Stimulated activated CD4-positive, alpha-beta T cell treated with anti-CD3 and anti-CD28 coated beads, Interleukin-2, amount 100 ng/mL, for 48 hours (primary cell): ENCODE measurements around the gene FAM174B.

Source experiments
- DNase-seq, 2 donors: peaks; one replicate each; pipeline ENCODE4 v3.0.0-alpha.2; 2020

The FAM174B gene

DNA sequence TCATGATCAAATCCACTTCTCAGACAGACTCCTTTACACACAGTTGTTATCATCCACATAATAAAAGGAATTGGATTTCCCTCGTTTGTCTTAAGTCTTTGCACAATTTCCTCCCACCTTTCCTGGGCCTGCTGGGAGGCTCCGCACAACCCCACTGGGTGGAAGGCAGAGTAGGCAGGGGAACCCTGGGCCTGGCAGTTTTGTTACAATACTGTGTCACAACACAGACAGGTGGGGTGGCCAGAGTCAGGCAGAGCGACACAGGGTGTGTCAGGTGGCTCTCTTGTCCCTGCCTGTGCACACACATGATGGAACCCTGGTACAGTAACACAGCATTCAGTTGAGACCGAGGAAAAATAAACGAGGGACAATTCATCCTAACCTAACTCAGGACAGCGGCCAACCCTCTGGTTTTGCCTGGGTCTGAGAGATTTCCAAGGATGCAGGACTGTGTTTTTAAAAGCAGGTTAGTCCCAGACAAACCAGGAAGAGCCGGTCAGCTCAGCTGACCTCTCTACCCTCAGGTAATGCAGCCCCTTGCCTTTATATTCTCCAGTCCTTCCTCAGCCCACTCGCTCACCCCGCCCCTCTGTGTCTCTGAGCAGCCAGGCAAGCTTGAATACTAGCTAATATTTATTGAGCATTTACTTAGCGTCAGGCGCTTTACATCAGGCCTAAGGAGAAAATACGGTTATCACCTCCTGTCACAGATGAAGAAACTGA lies 8.8 kb upstream of the FAM174B start:
- DNase-seq = no peak

DNA sequence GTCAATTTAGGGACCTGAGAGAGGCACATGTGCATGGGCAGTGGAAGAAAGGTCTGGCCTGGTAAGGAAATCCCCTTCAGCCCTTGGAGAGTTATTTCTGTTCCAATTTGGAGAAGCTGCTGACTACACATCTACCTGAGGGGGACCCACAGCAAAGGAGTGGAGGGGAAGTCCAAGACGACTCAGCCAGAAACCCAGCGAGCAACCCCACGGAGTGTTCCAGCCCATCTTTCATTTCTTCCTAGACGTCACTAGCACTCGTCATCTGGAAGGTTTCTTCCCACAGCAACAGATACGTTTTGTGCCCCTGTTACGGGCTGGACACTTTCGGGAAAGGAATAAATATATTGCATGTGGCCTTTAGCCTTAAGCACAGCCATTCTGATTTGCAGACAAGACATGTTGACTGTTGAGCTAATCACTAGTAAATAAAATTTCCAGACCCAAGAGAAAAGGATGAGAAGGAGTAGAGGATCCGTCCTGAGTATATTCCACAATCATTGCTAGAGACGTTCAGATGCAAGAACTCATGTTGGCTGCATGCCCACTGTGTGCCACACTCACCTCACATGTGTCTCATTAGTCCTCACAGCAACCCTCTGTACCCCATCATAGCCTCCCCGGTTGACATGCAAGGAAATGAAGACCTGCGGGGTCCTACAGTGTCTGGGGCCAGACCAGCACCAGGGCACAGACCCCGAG lies 7.8 kb upstream of the FAM174B start:
- peak; percentile 11 to 15 for DNase-seq

- no peak for DNase-seq
Observed at GRCh38 chr15:92662762-92663161, 7.2 kb upstream of the FAM174B start.

DNA sequence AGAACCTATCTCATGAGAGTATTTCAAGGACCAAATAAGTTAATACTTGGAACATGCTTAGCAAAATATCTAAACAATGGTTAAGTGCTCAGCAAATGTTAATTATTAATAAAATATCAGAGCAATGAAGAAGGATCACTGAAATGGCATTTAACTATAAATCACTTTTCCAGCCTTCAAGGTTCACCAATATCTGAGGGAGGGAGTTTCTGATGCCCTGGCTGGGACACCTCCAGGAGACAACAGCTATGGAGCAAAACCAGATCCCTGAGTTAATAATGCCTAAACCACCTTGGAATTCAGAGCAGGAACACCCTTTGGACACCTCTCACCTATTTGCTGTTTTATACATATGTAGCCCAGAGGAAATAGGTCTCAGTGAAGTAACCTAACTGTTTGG lies 6.4 kb upstream of the FAM174B start:
- DNase-seq = no peak

DNA sequence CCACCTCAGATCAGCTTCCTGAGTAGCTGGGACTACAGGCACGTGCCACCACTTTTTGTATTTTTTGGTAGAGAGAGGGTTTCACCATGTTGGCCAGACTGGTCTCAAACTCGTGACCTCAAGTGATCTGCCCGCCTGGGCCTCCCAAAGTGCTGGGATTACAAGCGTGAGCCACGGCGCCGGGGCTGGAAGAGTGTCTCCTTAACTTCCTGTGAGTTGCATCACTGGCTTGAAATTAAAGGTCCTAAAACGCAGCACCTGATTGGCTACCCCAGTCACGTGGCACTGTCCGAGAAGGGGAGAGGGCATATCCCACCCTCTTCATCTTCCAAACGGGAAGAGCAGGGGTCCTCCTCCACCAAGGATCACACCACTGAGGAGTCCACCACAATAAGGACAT lies 5.5 kb upstream of the FAM174B start:
- DNase-seq = no peak

GRCh38 chr15:92657486-92657885 lies 1.9 kb upstream of the FAM174B start:
- no peak for DNase-seq

GRCh38 chr15:92656089-92656488 lies 514 bp upstream of the FAM174B start:
- DNase-seq = no peak

DNA sequence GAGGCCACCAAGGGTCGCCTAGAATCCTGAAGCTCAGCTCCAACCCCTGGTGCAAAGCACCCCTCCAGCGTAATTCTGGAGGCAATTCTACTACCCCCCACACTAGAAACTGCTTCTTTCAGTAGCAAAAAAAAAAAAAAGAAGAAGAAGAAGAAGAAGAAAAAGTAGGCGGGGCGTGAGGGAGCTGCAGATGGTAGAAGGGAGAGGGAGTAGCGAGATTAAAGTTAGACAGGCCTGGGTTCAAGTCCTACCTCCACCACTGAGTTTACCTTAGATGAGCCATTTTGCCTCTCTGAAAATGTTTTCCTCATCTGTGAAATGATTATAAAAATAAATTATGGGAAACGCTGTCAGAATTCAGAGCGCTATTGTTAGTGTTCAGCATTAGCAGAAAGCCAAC lies 913 bp downstream of the FAM174B start:
- DNase-seq = no peak

DNA sequence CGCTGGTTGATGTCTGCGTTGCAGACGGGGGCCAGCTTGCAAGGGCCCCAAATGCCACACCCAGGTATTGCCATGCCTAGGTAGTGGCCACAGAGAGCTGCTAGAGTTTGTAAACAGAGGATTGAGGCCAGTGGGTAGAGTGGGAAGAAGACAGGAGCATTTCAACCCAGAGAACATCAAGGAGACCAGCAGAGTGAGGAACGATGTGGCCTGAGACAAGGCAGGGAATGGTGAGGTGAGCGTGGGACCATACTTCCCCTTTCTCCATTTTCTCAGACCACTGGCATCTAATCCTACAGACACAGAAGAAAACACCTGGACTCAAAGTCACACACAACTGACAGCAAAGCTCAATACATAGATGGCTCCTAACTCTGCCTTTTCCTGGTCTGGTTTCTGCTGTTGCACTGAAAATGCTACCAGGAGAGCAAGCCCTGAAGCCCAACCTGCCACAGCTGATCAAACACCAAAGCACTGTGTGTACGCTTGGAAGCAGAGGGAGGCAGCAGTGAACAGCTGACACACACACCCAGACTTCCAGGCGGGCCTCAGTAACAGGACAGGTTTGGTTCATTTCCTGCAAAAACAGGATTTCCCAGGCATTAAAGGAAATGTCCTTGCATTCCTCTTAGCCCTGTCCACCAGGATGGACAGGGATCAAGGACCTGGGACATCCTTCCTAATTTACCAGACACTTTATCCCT lies 1.6 kb downstream of the FAM174B start:
- DNase-seq = no peak

DNA sequence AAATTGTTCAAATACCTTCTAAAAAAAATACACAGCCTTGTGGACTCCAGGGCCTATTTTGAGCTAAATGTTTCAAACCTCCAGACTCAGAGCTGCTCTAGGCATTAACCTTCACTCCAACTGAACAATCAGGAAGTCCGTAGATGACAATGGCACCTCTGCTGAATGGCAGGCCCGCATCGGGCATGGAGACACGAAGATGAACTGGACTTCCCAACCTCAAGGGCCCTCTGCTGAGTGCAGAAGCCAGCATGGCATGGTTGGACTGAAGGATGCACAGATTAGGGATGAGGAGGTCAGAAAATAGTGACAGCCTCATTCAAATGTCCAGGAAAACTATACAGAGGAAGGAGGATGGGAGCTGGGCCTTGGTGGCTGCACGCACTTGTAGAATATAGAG lies 2.2 kb downstream of the FAM174B start:
- DNase-seq = no peak

DNA sequence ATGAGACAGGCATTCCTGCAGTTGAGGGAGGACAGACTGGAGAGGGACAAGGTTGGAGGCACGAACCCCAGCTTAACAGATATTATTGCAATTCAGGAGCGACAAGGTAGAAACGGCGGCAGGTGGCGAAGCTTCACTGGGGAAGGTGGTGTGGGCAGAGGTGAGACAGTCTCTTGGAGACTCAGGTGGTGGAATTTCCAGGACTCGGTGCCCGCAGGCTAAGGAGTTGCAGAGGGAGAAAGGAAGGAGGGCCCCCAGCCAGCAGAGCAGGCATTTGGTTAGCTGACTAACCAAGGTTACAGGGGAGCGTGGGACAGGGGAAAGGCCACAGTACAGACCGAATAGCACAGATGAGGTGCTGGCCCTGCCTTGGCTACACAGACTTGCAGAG lies 3.0 kb downstream of the FAM174B start:
- no peak for DNase-seq

DNA sequence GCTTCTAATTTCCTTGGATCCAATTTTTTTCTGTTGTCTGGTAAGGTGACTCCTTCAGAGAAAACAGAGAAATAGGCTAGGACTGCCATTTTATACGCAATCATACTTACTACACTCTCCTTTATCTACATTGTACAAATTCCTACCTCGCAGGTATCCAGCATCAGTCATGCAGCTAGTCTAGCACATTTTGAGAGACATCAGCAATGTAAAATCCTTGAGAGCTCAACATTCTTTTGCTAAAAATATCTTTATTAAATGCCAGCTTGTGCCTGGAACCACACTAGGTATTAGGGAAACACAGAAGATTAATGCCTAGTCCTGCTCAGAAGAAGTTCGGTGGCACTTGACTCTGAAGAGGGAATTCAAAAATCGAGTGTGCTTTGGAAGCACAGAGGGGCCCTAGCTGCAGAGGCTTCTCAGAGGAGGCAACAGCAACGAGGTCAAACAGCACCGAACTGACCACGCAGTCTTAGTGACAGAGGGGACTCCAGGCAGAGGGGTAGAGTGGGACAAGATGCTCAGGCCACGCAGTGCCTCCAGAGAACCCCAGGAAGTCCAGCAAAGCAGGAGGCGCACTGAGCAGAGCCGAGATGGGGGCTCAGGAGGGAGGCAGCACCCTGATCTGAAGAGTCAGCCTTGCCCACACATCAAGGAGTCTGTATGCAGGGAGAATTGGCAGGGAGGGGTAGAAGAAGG lies 3.5 kb downstream of the FAM174B start:
- DNase-seq = no peak

DNA sequence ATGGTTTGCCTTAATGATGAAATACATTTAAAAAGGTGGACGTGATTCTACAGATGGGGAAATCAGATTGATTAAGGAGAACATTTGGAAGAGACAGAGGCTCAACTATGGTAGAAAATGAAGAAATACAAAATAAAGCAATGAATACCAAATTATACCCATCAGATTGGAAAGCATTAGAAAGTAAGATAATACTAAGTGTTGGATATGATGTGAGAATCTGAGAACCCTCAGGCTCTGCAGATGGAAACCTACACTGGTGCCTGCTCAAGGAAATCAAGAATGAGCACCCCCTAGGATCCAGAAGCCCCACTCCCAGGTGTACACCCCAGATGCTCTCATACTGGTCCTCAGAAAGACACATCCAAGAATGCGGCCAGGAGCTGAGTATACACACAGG lies 4.6 kb downstream of the FAM174B start:
- DNase-seq = no peak

- no peak for DNase-seq
Observed at GRCh38 chr15:92650256-92650655, 5.3 kb downstream of the FAM174B start.

- DNase-seq = no peak
Observed at GRCh38 chr15:92648190-92648875, 7.2 kb downstream of the FAM174B start.

- DNase-seq = no peak
Observed at GRCh38 chr15:92647467-92648163, 8.0 kb downstream of the FAM174B start.

DNA sequence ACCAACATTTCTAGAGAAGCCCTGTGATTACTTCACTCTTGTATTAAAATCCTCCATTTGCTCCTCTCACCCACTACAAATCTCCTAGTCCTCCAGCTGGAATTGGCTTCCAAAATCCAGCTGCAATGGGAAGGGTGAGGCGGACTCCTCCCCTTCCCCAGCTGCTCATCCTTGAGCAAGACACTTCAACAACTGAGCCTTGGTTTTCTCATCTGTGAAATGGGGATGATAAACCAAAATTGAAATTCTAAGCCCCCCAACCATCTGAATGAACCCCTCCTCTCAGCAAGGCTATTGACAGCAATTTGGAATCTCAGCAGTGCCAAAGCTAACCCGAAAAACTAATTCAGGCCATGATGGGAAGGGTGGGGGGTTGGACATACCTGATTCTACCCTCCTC lies 9.4 kb downstream of the FAM174B start:
- no peak for DNase-seq

DNA sequence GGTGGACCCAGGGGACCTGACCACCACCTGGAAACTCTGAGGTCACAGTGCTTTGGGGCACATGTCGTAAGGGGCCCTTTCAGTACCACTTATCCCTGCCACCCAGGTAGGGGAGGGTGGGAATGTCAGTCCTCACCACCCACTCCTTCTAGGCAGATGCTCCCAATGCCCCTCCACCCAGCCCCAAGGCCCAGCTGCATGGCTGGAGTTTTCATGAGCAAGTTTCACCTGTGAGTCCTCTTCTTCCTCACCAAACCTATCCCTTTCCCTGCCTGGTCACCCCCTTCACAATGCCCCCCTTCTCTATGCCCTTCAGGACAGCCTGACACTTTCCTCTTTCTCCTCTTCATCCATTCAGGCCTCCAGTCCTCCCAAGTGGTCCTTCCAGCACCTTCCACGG lies 9.8 kb downstream of the FAM174B start:
- no peak for DNase-seq

GRCh38 chr15:92645051-92645631 lies 10.4 kb downstream of the FAM174B start:
- no peak for DNase-seq

- DNase-seq = no peak
Observed at GRCh38 chr15:92643849-92644815, 11.4 kb downstream of the FAM174B start.
